ENCODE data around the gene MAP1LC3B.
"Not testable (repeated sequence)": the region's sequence is repeated elsewhere in the genome, so short reads cannot be mapped to it uniquely, and the experiment has no call there.

MAP1LC3B gene

GRCh38 chr16:87360862-87361610 lies 31.1 kb upstream of the MAP1LC3B start:
- DNase-seq (ENCODE audit: low read depth in 2 of 2), result no peak

GRCh38 chr16:87361916-87362619 lies 30.1 kb upstream of the MAP1LC3B start:
- DNase-seq (ENCODE audit: low read depth in 2 of 2), result no peak

- DNase-seq (ENCODE audit: low read depth in 2 of 2), result not testable (repeated sequence)
Observed at GRCh38 chr16:87362828-87363559, 29.1 kb upstream of the MAP1LC3B start.

- no peak for DNase-seq (ENCODE audit: low read depth in 2 of 2)
Observed at GRCh38 chr16:87363771-87364455, 28.2 kb upstream of the MAP1LC3B start.

DNA sequence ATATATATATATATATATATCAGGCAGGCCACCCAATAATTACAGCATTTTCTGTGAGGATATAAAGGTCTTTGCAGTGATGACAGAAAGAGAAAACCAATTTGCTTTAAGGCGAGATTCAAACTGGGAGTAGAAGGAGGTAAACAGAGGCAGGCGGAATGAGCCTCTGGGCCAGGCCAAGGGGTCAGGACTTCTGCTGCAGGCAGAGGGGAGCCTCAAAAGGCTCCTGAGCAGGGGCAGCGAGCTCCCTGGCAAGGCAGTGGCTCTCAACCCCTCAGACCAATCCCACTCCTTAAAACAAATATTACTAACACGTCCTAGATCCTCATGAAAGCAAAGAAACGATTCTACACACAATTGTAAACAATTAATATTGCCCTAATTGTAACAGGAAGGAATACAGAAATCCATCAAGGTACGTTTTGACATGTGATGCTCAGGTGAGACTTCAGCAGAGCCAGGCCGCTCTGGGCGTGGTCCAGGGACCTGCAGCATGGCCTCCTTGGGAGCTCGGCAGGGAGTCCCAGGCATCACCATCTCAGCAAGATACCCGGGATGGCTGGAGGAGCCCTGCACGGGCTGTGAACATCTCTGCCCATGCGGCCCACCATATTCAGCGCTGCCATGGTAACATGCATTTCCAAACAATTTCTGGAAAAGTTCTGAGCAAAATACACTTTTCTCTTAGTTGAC lies 27.0 kb upstream of the MAP1LC3B start:
- DNase-seq (ENCODE audit: low read depth in 2 of 2), result no peak

DNA sequence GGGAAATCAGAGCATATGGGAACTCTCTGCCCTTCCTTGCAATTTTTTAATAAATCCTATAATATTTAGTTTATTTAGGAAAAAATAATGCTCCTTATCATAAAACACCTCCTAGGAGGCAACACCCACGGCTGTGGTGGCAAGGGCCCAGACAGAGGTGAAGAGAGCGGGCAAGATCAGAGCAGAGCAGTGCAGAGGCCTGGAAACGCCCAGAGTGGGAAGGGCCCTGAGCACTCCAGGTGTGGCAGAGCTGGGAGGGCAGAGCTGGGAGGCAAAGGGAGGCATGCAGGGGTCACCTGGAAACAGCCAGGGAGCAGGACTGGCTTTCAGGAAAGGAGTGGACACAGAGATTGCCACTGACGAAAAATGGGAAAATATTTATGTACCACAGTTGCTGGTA lies 25.8 kb upstream of the MAP1LC3B start:
- no peak for DNase-seq (ENCODE audit: low read depth in 2 of 2)

- DNase-seq (ENCODE audit: low read depth in 2 of 2), result no peak
Observed at GRCh38 chr16:87366930-87367329, 25.2 kb upstream of the MAP1LC3B start.

DNA sequence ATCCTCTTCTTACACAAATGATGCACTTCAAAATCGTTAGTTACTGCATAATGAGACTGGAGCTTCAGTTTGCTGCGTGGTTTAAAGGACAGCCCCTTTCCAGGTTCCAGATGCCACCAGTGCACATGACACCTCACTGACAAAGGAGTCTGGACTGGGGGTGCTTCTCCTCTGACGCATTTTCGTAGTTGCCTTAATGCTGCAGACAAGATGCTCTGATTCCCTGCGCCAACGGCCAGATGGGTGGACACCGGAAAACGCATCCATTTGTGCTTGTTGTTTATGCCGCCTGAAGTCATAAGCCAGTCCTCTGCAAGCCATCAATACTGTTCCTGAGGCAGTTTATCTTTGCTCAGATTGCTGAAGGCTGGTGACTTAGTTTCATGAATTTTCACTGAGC lies 24.6 kb upstream of the MAP1LC3B start:
- no peak for DNase-seq (ENCODE audit: low read depth in 2 of 2)

DNA sequence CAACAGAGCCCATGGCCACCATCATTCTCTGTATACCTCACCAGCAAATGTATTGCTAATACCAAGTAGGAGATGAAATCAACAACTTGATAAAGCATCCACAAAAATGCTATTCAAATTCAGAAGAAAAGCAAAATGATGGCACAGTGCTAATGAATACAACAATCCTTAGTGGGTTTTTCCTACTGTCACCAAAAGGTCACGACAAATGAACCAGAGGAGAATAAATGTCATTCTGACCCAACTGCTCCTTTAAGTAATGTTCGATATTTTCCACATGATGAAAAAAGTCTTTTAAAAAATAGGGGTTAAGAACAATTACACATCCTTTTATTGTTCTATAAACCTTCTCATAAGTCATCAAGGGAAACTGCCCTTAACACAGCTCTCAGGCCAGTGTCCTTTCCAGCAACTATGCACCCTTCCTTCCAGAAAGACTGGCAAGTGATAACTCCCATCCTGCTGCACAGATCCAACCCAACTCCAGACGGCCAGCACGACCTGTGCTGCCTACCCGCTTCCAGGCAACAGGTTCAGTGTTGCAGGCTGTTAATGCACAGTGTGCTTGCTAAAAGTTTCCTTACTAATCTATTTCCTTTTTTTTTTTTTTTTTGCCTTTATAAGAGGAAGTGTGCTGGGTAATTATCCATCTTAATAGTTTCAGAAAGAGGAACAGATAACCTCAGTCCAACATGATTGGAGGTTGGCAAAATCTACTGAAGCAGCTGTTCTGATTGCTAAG lies 23.9 kb upstream of the MAP1LC3B start:
- no peak for DNase-seq (ENCODE audit: low read depth in 2 of 2)

DNA sequence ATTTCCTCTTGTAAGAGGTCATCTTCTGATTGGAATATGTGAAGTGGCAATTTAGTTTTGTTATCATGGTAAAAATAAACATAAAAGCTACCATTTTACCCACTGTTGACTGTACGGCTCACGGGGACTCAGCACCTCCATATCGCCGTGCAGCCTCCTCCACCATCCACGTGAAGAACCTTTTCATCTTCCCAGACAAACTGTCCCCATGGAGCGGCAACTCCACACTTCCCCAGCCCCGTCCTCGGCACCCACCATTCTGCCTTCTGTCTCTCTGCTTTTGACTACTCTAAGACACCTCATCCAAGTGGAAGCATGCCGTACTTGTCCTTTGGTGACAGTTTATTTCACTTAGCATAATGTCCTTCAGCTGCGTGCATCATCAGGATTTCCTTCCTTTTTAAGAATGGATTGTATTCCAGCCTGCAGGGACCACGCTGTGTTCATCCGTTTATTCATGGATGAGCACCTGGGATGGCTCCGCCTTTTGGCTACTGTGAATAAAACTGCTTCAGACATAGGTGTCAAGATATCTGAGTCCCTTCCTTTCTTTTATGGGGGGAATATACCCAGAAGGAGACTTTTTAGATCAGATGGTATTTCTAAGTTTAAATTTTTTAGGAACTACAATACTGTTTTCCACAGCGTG lies 22.9 kb upstream of the MAP1LC3B start:
- no peak for DNase-seq (ENCODE audit: low read depth in 2 of 2)

GRCh38 chr16:87369796-87370719 lies 22.1 kb upstream of the MAP1LC3B start:
- DNase-seq (ENCODE audit: low read depth in 2 of 2), result no peak

- no peak for DNase-seq (ENCODE audit: low read depth in 2 of 2)
Observed at GRCh38 chr16:87371261-87371866, 20.8 kb upstream of the MAP1LC3B start.

DNA sequence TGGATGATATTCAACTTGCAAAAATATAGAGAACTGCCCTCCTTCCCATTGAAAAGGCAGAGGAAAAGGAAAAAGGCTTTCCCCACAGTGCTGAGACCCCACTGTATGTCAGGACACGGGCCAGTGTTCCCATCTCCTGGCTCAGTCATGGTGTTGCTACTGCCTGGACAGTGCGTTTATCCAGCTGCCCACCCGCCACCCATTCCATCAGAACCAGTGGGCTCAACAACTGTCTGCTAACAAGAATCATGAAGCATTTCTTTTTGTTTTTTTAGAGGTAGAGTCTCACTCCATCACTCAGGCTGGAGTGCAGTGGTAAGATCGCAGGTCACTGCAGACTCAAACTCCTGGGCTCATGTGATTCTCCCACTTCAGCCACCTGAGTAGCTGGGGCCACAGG lies 19.8 kb upstream of the MAP1LC3B start:
- DNase-seq (ENCODE audit: low read depth in 2 of 2), result no peak

- no peak for DNase-seq (ENCODE audit: low read depth in 2 of 2)
Observed at GRCh38 chr16:87374313-87374712, 17.8 kb upstream of the MAP1LC3B start.

- DNase-seq (ENCODE audit: low read depth in 2 of 2), result no peak
Observed at GRCh38 chr16:87375426-87376135, 16.6 kb upstream of the MAP1LC3B start.

- DNase-seq (ENCODE audit: low read depth in 2 of 2), result no peak
Observed at GRCh38 chr16:87376660-87377059, 15.5 kb upstream of the MAP1LC3B start.

DNA sequence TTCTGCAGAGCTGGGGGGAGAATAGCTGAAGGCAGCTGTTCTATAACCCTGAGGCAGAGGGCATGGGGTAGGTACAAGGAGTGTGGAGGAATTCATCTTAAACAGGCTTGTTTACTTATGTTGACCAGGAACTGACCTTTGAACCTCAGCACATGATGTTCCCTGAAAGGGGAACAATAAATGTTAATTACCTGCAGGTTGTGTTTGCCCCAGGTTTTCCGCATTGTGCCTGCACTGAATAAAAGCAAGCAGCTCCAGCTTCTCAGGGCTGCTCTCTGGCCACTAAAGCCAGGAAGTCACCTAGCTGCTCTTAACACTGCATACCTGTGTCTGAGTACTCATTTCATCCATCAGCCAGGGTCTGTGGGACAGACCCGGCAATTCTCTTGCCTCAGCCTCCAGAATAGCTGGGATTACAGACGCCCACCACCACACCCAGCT lies 12.8 kb upstream of the MAP1LC3B start:
- not testable (repeated sequence) for DNase-seq (ENCODE audit: low read depth in 2 of 2)

DNA sequence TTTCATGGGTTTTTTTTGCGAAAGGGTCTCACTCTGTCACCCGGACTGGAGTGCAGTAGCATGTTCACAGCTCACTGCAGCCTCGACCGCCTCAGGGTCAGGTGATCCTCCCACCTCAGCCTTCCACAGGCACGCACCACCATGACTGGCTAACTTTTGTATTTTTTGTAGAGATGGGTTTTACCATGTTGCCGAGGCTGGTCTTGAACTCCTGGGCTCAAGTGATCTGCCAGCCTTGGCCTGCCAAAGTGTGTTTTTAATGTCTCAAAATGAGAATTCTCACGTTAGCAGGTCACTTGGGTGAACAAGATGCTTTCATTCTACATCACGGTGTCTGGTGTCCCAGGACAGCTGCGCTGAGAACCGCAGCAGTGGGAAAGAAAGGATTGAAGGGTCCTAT lies 11.7 kb upstream of the MAP1LC3B start:
- no peak for DNase-seq (ENCODE audit: low read depth in 2 of 2)
